ENCODE data around the gene QKI.
A peak's percentile ranks its signal among the peaks of the same experiment; 100 is the strongest.
"Not testable (repeated sequence)": the region's sequence is repeated elsewhere in the genome, so short reads cannot be mapped to it uniquely, and the experiment has no call there.

The QKI gene

DNA sequence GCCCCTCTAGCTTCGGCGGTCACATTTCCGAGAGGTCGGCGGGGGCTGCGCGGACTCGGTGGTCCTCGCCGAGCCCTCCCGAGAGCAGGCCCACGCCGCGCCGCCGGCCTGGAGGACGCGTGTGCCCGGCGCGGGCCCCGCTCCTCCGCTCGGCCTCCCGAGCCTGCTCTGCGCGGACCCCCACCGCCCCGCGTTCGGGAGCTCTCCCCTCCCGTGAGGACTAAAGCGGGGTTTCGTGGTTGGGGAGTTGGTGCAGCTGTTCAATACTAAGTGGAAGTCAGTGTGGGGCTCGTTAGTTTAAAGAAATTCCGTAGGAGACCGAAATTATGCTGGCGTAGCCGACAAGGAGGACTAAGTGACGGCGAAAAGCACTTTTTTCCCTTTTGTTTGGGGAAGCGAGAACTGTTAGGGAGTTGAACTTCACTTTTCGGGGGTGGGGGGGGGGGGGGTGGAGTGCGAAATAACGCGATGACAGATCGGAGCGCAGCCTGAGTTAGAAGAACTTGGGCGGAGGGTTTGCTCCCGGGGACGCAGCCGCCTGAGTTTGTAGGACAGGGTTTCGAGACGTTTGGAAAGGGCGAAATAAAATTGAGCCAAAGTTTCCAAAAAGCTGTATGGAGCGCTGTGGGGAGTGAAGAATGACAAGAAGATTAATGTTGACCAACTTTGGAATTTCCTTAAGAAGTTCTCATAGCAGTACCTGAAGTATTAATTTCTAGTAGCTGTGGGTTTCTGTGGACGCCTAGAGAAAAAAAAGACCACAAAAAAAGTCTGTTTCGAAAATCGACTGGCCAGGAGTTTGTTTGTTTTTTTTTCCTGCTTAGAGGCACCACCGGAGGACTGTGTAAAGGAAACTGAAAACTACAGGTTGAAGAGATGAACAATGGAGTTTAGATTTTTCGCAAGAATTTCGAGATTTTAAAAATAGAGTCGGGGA, 1.4 kb downstream of the QKI start:
- DNase-seq, result peak; percentile 88 to 91 (median 88)

DNA sequence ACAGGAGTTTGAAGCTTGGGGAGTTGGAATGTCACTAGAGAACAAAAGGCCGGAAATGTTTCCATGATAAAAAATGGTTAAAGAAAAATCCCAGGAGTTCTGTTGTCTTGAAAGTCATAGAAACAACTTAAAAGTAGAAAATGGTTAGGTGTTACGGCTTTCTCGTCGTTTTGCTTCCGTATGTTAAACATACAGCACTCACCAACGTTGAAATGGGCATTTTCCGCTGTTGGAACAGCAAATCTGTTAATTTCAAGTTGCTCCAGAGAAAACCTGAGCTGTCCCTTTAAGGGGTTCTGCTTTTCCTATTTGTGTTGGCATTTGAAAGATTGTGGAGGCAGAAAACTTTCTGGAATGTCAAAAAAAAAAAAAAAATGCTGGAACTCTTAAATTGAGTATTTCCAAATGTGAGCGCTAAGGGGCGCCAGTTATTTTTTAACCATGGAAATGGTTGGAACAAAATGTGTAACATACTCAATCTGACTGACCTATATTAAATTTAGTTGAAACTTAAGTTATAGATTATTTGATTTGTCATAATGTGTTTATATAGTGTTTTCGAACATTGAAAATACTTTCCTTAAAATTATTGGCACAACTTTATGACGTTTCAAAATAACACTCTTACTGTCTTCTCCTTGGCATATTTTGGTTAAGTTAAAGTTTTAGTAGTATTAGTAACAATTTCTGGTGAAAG, 2.2 kb downstream of the QKI start:
- DNase-seq, result peak; percentile 76 to 86 (median 83)

DNA sequence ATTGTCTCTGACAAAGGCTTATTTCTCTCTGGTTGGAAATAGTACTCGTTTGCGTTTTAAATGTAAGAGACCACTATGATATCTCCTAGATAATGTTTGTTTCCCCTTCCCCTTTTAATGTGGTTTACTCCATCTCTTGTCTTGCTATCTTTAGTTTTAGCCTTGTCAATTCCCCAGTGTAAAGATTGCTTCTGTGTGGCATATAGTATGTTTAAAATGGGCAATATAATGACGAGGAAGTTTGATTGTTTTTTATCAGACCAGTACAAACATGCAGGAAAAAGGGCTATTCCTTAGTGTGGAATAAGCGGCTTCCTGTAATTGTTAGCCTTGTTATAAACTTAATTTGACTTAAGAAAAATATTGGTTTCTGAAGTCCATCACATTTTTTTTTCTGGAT, 3.1 kb downstream of the QKI start:
- no peak for DNase-seq

DNA sequence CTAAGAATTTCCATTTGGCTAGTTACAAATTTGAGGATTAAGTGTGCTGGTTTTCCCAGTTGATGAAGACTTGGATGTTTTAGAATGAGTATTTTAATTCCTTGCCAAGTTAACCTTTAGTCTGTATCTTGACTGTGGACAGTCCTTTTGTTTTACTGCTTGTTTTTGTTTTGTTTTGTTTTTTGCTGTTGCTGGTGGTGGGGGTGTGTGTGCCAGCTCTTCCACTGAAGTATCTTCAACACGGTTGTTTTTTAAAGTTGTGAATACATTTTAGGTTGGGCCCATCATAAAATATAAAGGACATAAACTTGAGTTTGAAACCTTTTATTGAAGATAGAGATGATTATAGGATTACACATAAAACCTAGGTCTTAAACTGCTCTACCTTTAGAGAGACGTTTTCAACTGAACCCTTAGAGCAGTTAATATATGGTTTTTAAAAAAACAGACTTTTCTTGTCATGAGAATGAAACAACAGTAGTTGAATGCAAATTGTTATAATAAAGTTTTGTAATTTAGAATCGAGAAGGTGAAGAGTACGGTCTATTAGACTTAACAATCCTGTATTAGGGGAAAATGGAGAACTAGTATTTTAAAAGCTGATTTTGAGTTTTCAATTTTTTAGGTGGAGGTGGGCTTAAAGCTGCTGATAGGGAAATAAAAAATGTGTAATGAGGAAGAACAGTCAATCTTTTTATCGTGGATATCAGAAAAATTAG, 4.0 kb downstream of the QKI start:
- DNase-seq, result peak in 1 of 3 donors; percentile 40

DNA sequence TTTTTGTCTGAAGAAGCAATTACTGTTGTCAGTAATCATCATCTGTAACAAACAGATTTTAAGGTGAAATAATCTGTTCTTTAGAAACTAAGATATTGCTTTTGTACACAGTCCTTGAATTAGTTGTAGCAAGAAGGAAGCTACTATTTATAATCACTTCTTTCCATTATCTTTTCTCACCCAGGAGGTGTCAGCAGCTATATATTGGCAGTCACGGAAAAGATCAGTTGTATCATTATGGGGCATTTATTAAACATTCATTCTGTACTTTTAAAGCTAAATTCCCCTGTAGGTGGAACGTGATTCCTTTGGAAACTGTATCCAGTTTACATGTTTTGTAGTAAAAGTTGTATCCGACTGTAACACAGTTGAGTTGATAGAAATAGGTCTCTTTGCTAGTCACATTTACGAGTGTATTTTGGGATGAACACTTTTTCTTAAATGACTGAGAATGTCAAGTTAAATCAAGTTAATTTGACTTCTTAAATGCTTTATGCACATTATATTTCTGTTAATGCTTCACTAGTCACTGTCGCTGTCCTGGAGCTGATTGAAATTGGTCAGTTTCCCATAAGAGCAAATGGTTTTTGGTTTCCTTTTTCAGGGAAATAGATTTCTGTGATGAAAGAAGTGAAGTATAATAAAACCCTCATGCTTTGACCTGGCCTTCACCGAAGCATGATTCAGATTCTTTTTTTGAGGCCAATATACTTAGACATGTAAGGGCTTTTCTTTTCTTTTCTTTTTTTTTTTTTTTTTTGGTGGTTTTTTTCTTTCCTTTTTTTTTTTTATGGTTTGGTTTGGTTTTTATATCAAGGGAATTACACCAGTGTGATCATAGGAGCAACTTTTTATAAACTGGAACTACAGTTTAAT, 5.1 kb downstream of the QKI start:
- DNase-seq, result peak; percentile 57 to 84 (median 75)

DNA sequence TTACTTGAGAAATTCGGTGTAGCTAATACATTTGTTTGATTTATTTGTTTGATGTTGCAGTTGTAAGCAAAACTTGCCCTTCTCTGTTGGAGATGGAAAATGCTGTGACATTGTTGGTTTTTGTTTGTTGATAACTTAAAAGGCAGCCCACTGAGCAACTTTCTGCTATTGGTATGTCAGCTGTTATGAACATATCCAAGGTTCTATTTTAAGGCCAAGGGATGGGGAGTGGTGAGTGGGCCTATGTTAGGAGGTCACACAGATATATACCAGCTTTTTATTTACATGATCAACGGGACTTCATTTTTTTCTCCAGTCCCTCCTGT, 5.7 kb downstream of the QKI start:
- DNase-seq, result no peak

DNA sequence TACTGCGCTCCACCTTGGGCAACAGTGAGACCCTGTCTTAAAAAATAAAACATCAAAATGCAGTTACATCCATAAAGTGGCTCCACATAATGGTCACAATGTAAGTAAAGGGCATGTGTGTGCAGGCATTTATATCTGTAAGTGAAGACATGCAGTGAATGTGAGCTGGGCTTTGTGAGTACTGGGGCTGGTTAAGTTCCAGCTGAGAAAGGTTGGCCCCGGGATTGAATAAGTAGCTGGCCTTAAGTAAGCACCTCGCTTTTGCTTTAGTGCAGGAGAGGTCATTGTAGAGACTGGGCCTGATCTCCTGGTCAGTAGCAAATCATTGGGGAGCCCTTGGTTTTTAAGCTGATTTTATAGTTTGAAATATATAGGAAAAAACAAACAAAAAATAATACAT, 8.0 kb downstream of the QKI start:
- no peak for DNase-seq

DNA sequence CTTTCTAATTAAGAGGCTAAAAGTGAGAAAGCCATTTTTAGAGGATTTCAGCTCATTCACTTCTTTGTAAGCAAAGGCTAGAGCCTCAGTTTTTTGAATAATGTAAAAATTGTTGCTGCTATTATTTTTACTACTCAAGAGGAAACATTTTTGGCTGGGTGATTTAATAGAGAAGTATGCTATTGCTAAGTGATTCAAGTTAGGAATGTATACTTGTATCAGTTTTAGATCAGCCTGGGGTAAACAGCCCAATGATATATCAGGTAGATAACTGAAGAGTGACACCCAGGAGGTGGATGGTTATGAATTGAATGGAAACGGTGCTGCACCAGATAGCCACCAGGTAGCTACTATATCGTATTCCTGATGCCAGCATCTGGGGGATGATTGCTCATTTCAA, 9.2 kb downstream of the QKI start:
- DNase-seq, result no peak

DNA sequence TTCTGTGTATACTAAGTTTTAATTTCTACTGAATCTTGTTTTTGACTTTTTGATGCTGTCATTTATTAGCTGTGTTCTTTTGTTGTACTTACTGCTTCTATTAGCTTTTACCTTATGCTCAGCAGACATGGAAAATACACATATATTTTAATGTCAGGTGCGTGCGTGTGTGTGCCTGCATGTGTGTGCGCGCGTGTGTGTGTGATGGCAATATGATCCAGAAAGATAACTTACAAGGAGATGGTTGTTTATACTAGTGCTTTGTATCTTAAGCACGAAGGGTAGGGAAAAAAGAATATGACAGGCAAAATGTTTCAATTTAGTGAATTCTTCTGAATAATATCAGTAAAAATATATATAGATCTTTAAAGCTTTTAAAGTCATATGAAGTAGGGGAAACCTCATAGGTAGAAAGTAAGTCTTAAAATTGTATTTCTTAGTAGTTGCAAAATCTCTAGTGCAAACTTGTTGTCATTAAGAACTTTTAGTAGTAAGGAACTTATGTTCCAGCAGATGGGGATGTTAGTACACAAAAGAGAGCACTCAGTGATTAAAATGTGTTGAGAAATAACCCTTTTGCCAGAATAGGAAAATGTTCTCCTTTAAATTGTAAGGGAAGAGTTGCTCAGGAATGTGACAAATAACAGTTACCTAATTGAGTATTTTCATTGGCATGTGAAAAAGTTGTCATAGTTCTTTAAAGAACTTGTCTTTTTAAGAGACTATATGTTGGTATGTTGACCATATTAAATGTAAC, 13.2 kb downstream of the QKI start:
- DNase-seq, result peak; percentile 35 to 83 (median 78)

DNA sequence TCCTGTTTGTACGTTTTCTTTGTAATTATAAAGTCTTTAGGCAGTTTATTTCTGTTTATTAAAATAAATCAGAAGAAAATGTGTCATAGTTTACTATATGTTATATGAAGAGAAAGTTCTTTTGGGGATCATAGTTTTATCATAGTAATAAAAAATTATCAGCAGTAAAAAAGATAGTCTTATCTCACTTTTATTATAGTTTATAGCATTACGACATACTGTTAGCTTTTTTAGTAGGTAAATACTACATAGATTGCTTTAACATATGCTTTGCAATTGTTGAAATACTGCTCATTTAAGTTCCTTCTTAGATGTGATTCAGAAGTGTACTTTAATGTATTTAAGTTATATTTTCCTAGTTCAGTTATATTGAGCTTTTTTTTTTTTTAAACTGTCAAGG, 13.9 kb downstream of the QKI start:
- DNase-seq, result no peak

DNA sequence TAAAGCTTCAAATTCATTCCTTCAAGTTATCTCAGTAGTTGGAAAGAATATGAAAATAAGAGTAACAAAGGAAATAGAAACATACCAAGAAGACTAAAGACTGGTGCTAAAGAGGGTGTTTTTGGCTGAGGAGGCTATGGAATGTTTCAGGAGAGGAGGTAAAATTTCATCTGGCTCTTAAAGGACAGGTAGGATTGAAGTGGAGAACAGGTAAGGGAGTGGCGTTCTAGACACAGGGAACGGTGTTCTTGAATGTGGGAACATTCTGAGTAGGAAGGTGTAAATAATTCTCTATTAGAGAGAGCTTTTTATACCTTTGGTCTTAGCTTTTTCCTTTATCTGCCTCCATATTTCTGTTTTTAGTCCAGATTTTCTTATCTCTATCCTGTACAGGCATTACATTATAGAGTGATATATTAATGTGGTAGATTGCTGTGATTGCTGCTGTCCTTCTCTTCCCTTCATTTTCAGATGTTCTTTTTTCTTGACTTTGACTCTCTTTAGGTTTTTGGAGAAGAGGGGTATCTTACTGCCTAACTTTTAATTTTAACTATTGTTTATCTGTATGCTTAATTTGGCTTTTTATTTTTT, 15.4 kb downstream of the QKI start:
- DNase-seq, result no peak

DNA sequence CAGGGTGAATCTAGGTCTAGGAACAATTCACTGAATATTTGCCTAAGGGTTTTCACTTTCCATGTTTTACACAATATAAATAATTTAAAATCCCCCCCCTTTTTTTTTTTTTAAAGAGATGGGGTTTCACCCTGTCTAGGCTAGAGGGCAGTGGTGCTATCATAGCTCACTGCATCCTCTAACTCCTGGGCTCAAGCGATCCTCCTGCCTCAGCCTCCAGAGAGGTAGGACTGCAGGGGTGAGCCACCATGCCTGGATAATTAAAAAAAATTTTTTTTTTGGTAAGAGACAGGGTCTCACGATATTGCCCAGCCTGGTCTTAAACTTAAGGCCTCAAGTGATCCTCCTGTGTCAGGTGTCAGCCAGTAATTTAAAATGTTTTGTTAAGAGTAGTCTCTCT, 17.8 kb downstream of the QKI start:
- DNase-seq, result no peak

DNA sequence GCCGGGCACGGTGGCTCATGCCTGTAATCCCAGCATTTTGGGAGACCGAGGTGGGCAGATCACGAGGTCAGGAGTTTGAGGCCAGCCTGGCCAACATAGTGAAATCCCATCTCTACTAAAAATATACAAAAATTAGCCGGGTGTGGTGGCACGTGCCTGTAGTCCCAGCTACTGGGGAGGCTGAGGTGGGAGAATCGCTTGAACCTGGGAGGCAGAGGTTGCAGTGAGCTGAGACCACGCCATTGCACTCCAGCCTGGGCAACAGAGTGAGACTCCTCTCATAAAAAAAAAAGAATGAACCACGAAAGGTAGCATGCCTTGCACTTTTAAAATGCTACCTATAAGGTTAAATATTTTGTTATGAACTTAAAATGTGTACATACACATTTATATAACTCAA, 19.0 kb downstream of the QKI start:
- not testable (repeated sequence) for DNase-seq

DNA sequence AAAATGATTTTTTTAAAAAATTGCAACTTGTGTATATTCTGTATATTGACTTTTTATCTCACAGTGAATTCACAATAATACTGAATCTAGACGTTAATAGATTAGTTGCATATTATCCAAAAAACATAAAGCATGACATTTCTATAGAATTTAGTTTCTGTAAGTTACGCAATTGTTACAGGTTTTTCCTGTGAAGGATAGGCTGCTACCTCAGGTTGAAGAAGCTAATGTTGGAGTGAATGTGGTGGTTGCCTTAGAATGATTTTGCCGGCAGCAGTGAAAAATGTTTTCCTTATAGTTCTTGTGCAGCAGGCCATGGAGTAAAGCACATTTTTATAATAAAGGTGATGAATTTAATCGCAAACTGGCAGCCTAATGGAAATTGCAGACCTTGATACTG, 20.5 kb downstream of the QKI start:
- no peak for DNase-seq

DNA sequence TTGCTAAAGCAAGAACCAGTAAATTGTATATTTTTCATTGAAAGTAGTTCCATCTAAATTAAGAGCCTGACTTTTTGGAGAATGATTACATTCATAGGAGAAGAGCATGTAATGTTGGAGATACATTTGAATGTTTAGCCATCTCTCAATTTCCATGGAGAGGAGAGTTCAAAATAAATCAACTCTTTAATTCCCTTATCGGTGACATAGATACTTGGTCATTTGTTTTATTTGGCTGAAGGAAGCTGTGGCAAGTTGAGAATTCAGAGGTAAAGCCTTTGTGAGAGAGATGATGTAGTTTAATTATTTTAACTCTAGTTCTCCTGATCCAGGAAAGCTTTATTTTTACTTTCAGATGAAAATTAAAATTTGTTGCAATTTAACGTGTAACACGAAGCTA, 22.3 kb downstream of the QKI start:
- DNase-seq, result no peak

DNA sequence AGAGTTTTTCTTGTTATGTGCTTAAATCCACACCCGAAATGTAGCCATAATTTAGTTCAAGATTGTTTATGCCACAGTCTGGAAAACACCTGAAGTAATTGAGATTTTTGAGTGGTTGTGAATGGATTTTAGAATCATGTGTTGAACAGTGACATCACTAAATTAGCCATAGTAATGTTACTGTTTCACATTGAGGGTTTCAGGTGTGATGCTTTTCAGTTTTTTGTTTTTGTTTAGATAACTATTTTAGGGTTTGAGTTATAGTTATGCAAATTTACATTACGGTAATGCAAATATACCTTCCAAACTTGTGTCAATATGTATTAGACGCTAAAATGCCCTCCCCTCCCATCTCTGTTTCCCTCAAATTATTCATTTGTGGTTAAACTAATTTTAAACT, 22.9 kb downstream of the QKI start:
- DNase-seq, result no peak

DNA sequence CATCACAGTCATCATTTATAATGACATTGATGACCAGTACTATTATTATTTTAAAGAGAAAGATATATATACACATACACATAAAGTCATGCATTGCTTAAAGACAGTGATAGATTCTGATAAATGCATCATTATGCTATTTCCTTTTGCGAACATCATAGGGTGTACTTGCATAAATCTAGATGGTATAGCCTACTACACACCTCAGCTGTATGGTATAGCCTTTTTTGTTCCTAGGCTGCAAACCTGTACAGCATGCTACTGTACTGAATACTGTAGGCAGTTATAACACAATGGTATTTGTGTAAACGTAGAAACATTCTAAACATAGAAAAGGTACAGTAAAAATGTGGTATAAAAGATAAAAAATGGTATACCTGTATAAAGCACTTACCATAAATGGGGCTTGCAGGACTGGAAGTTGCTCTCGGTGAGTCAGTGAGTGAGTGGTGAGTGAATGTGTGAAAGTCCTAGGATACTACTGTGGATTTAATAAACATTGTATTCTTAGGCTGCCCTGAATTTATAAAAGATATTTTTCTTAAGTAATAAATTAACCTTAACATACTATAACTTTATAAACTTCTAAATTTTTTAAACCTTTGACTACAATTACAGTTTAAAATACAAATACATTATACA, 23.9 kb downstream of the QKI start:
- DNase-seq, result no peak

DNA sequence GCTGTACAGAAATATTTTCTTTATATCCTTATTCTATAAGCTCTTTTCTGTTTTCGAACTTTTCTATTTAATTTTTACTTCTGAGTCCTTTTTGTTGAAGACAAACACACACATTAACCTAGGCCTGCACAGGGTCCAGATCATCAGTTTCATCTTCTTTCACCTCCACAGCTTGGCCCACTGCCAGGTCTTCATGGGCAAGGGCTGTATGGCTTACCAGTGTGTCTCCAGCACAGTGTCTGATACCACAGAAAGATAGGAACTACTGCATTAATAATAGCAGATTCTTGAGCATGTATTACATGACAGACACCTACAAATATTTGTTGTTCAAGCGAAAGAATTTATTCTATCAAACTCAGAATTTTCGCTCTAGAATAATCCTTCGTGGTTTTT, 24.4 kb downstream of the QKI start:
- DNase-seq, result peak in 1 of 3 donors; percentile 35

DNA sequence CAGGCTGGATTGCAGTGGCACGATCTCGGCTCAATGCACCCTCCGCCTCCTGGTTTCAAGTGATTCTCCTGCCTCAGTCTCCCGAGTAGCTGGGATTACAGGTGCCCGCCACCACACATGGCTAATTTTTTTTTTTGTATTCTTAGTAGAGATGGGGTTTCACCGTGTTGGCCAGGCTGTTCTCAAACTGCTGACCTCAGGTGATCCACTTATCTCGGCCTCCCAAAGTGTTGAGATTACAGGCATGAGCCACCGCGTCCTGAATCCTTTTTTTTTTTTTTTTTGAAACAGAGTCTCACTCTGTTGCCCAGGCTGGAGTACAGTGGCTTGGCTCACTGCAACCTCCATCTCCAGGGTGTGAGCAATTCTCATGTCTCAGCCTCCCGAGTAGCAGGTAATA, 24.9 kb downstream of the QKI start:
- not testable (repeated sequence) for DNase-seq

DNA sequence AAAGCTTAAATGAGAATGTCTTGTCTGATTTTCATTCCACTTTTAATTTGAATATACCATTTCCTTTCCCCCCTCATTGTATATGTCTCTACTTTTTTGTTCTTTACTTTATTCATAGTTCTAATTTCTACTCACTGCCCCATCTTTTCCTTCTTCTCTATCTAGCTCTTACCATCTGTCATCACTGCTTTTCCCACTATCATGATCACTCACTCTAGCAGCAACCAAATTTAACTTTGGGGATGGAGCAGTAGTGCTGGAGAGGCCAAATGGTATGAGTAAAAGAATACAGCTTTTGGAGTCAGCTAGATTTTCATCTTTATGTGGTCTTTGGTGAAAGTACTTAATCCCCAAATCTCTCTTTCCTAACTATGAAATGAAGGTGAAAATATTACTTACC, 25.5 kb downstream of the QKI start:
- DNase-seq, result no peak

DNA sequence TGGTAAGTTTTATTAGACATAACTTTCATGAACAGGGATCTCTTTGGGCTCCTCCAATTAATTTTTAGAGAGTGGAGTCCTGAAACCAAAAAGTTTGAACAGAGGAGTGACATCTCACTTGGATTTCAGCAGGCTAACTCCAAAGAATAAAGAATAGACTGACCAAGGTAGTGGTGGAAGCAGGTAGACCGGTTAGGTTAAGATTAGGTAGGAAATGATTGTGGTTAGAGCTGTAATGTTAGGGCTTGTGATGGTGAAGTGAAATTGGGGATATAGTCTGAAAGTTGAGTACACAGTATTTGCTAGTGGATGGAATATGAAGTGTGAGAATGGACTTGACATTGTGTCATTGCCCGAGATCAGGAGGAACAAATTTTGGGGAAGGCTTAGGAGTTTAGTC, 27.8 kb downstream of the QKI start:
- no peak for DNase-seq
